Stimulated activated CD4-positive, alpha-beta T cell treated with anti-CD3 and anti-CD28 coated beads, Interleukin-15, amount 100 ng/mL, for 48 hours (primary cell): ENCODE results near the gene PLEKHO1.
"Not testable (repeated sequence)": the region's sequence is repeated elsewhere in the genome, so short reads cannot be mapped to it uniquely, and the experiment has no call there.

ENCODE experiments used
- DNase-seq, 2 donors: peaks; one replicate each; pipeline ENCODE4 v3.0.0-alpha.2; 2020; ENCODE audit warnings: low read depth in 2 of 2

The PLEKHO1 gene

DNA sequence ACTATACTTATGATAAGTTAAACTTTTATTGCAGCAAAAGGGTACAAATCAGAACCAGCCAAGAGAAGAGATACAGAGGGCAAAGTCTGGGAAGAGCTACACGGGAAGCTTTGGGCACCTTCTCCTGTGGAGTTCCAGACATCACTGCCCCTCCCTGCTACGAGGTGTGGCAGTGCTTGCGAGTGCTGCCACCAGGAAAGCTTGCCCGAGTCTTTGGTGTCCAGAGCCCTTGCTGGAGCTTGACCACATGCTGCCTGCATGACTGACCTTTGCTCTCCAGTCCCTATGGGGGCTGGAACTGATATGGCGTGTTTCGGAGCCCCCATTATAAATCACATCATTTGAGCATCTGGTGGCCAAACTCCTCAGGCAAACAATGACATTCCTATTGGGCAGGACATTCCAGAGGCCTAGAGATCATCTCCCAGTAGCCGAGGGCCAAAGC lies 23.4 kb downstream of the PLEKHO1 start:
- DNase-seq: no peak

DNA sequence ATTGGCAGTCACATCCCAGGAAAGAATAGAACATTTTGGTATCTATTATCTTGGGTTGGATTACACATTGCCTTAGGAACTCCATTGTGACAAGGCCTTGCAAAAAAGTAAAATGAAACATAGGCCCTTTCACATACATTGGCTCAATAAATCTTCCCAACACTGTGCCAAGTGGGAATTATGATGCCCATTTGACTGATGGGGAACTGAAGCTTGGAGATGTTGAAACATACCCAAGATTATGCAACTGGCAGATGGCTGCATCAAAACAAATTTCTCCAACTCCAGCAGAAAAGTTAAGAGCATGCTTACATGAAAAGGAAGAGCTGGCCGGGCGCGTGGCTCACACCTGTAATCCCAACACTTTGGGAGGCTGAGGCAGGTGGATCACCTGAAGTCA lies 26.9 kb downstream of the PLEKHO1 start:
- no peak for DNase-seq

GRCh38 chr1:150178548-150178947 lies 28.8 kb downstream of the PLEKHO1 start:
- no peak for DNase-seq

DNA sequence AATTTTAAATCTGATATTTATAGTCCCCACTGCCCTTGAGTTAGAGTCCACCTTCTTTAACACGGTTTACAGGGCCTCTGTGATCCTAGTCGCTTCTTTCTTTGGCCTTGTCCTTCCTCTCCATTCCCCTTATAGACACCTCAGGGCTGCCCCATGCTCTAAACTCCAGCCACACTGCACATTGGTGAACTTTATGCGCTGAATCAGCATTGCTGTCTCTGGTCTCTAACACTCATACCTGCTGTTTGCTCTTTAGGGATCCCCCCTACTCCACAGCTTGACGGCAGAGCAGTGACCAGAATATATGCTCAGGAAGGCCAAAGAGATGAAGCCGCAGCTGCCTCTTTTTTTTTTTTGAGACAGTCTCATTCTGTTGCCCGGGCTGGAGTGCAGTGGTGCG lies 30.2 kb downstream of the PLEKHO1 start:
- DNase-seq: no peak

DNA sequence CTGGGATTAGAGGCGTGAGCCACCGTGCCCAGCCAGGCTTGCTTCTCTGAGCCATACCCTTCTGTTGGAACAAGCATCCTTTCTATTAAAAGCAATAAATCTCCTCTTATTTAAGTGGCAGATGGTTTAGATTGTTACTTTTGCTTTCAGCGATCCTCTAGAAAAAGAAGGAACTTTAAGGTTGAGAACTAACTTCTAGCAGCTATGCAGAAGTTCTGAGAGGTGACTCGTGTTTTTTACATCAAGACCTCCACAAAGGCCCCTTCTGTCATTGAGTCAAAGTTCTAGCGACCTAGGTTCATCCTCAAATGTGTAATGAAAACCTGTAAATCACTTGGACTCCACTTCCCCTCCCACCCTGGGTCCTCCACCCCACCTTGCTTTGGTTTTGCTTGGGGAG lies 30.8 kb downstream of the PLEKHO1 start:
- DNase-seq: no peak

- no peak for DNase-seq
These were observed 32.5 kb downstream of the PLEKHO1 start for GRCh38 chr1:150182247-150182646.

GRCh38 chr1:150183061-150183460 lies 33.3 kb downstream of the PLEKHO1 start:
- DNase-seq: no peak

DNA sequence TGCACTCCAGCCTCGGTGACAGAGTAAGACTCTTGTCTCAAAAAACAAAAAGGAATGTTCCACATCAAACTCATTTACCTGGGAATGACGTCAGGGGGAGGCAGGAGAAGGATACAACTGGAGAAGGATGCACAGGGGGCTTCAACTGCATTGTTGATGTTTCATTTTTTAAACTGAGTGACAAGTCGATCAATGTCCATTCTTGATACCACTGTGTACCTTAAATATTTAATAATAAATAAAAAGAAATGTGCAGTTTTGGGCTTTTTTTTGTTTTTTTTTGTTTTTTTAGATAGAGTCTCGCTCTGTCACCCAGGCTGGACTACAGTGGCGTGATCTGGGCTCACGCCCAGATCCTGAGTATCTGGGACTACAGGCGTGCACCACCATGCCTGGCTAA lies 35.8 kb downstream of the PLEKHO1 start:
- DNase-seq: no peak

DNA sequence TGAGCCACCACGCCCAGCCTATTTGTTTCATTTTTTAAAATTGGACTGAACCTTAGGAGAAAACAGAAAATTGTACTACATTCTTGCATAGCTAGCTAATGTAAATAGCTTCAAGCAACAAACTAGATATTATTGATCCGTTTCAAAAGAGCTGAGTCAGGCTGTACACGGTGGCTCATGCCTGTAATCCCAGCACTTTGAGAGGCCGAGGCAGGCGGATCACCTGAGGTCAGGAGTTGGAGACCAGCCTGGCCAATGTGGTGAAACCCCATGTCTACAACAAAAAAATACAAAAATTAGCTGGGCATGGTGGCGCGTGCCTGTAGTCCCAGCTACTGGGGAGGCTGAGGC lies 36.7 kb downstream of the PLEKHO1 start:
- not testable (repeated sequence) for DNase-seq

GRCh38 chr1:150186789-150187559 lies 37.3 kb downstream of the PLEKHO1 start:
- no peak for DNase-seq

DNA sequence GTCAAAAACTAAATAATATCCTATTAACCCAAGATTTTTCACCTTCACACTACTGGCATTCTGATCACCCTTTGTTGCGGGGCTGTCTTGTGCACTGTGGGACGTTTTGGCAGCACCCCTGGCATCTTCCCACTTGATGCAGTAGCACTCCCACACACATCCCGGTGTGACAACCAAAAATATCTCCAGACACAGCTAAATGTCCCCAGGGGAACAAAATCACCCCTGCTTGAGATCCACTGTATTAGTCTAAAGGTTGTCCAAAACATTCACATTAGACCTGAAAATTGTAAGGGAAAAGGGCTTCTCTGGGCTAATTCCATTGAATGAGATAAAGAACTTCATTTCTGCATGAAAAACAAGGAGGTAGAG lies 37.8 kb downstream of the PLEKHO1 start:
- DNase-seq: no peak

GRCh38 chr1:150192012-150192411 lies 42.3 kb downstream of the PLEKHO1 start:
- no peak for DNase-seq

GRCh38 chr1:150194381-150195031 lies 44.8 kb downstream of the PLEKHO1 start:
- DNase-seq: no peak

GRCh38 chr1:150196417-150196816 lies 46.7 kb downstream of the PLEKHO1 start:
- no peak for DNase-seq

GRCh38 chr1:150207281-150207971 lies 57.7 kb downstream of the PLEKHO1 start:
- no peak for DNase-seq

- DNase-seq: not testable (repeated sequence)
These were observed 58.7 kb downstream of the PLEKHO1 start for GRCh38 chr1:150208460-150208859.
